Activated CD4-positive, alpha-beta T cell treated with anti-CD3 and anti-CD28 coated beads for 48 hours (primary cell): ENCODE measurements around the gene FASN.
A peak's percentile ranks its signal among the peaks of the same experiment; 100 is the strongest.

Experiments used
- DNase-seq: peaks from one replicate; pipeline ENCODE4 v3.0.0-alpha.2; 2020

The FASN gene

GRCh38 chr17:82117139-82118090, 19.4 kb upstream of the FASN start:
- no peak for DNase-seq

GRCh38 chr17:82116246-82116645, 18.2 kb upstream of the FASN start:
- DNase-seq, result no peak

- no peak for DNase-seq
These were observed 16.8 kb upstream of the FASN start for GRCh38 chr17:82114872-82115271.

- no peak for DNase-seq
These were observed 16.4 kb upstream of the FASN start for GRCh38 chr17:82114447-82114846.

GRCh38 chr17:82113941-82114340, 15.9 kb upstream of the FASN start:
- DNase-seq, result no peak

- no peak for DNase-seq
These were observed 15.4 kb upstream of the FASN start for GRCh38 chr17:82113422-82113821.

GRCh38 chr17:82112914-82113311, 14.9 kb upstream of the FASN start:
- no peak for DNase-seq

GRCh38 chr17:82112181-82112913, 14.3 kb upstream of the FASN start:
- DNase-seq, result no peak

- DNase-seq, result peak; percentile 37
These were observed 12.3 kb upstream of the FASN start for GRCh38 chr17:82110298-82110697.

- DNase-seq, result no peak
These were observed 11.0 kb upstream of the FASN start for GRCh38 chr17:82108961-82109475.

- DNase-seq, result no peak
These were observed 10.5 kb upstream of the FASN start for GRCh38 chr17:82108496-82108945.

GRCh38 chr17:82108038-82108437, 10.0 kb upstream of the FASN start:
- DNase-seq, result no peak

GRCh38 chr17:82107341-82107860, 9.4 kb upstream of the FASN start:
- peak; percentile 40 for DNase-seq

- DNase-seq, result no peak
These were observed 8.8 kb upstream of the FASN start for GRCh38 chr17:82106688-82107305.

GRCh38 chr17:82105882-82106687, 8.0 kb upstream of the FASN start:
- DNase-seq, result peak; percentile 75

GRCh38 chr17:82105417-82105881, 7.4 kb upstream of the FASN start:
- DNase-seq, result no peak

GRCh38 chr17:82104797-82105416, 6.9 kb upstream of the FASN start:
- DNase-seq, result no peak

- DNase-seq, result no peak
These were observed 5.8 kb upstream of the FASN start for GRCh38 chr17:82103553-82104451.

- no peak for DNase-seq
These were observed 4.0 kb upstream of the FASN start for GRCh38 chr17:82101767-82102679.
